GM19467 (cell line): ENCODE data around the gene CSGALNACT2.
"Not testable (repeated sequence)": the region's sequence is repeated elsewhere in the genome, so short reads cannot be mapped to it uniquely, and the experiment has no call there.

Experiments used
- ATAC-seq: cut with Tn5 transposase; IDR thresholded peaks from one replicate; pipeline ENCODE4 v1.9.1; 2021; ENCODE audit warnings: mild to moderate bottlenecking, moderate library complexity; ENCODE audit not compliant: unreplicated experiment

Gene CSGALNACT2

DNA sequence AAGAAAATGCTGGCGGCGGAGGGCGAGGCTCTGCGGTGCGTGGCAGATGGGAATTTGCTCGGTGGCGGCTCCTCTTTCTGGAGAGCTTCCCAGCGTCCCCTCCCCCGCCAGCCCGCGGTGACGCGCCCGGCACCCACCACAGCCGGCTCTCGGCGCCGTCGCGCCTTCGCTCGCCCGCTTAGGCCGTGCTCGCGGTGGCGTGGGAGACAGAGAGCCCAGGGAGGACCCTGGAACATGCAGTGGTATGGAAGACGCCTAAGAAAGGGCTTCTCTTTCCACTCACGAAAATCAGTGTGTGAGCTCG is 576 bp upstream of the CSGALNACT2 start:
- ATAC-seq: no peak

DNA sequence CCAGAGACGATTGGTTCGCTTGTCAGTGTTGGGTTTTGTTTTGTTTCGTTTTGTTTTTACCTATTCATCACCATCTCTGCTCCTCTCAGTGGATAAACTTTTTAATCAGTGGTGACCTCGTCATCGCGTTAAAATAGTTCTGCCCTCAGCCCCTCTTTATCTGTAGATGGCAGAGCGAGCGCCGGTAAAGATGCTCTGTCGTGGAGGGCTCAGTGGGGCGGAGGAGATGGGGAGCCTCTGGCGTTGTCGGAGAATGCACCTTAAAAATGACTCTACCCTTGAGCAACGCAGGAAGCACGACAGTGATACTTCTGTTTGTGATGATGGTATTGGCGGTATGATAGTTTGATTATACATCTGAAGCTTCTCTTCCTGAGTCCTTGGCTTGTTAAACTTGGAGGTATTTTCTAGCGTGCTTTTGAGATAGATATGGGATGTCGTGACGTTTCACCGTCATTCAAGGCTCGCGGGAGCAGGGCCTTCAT is 554 bp downstream of the CSGALNACT2 start:
- peak; percentile 32 for ATAC-seq

- no peak for ATAC-seq
Measured at GRCh38 chr10:43141421-43141820, 3.2 kb downstream of the CSGALNACT2 start.

DNA sequence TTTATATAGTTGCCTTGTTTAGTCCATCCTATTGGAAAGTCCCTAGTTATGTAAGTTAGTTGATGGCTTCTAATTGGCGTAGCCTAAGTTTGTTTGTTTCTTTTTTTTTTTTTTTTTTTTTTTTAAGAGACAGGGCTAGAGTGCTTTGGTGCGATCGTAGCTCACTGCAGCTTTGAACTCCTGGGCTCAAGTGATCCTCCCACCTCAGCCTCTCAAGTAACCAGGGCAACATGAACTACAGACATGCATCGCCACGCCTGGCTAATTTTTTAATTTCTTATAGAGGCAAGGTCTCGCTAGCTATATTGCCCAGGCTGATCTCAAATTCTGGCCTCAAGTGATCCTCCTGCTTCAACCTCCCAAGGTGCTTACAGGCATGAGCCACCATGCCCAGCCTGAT is 7.1 kb downstream of the CSGALNACT2 start:
- no peak for ATAC-seq

- ATAC-seq: not testable (repeated sequence)
Measured at GRCh38 chr10:43145936-43146335, 7.7 kb downstream of the CSGALNACT2 start.

DNA sequence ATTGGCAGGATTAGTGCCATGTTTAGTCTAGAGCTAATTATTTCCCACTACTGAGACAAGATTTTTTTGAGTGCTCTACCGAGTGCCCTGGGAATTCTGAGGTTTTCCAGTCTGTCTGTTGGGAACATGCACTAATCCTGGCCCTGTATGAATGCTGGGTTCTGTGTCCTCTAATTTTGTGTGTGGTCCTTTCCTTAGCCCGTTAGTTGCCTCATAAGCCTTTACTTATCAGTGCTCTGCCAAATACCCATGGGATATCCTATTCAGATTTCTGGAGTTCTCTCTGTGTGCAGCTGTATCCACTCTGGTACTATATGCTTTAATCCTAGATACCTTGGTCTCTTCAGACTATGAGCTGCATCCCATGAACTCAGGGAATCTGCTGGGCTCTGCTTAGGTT is 13.1 kb downstream of the CSGALNACT2 start:
- no peak for ATAC-seq

- ATAC-seq: no peak
Measured at GRCh38 chr10:43153901-43154300, 15.7 kb downstream of the CSGALNACT2 start.

DNA sequence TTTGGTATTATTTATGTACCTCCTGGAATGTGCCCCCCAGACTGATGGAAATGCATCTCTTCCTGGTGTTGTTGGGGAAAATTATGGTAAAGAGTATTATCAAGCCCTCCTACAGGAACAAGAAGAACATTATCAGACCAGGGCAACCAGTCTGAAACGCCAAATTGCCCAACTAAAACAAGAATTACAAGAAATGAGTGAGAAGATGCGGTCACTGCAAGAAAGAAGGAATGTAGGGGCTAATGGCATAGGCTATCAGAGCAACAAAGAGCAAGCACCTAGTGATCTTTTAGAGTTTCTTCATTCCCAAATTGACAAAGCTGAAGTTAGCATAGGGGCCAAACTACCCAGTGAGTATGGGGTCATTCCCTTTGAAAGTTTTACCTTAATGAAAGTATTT is 17.0 kb downstream of the CSGALNACT2 start:
- ATAC-seq: no peak

DNA sequence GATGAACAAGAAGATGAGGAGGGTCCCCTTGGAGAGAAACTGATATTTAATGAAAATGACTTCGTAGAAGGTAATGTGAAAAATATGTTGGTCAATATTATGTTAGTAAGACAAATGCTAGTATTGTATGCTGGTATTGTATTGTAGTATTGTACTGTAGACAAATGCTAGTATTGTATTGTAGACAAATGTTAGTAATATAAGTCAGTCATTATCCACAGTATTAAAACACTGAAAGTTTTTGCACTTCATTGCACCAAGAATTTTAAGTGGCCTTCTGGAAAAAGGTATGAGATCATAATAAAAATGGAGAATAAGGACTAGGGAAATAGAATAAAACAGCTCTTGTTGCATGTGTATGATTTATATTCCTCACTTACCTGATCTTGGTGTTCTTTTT is 17.5 kb downstream of the CSGALNACT2 start:
- ATAC-seq: no peak

GRCh38 chr10:43156590-43157341 is 18.5 kb downstream of the CSGALNACT2 start:
- no peak for ATAC-seq

DNA sequence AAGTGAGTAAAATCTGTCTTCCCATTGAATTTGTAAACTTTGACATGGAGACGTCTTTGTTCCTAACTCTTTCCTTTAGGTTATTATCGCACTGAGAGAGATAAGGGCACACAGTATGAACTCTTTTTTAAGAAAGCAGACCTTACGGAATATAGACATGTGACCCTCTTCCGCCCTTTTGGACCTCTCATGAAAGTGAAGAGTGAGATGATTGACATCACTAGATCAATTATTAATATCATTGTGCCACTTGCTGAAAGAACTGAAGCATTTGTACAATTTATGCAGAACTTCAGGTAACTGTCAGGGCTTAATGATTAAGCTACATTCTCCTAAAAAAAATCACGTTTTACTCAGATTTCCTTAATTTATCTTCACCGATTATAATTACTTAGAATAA is 20.4 kb downstream of the CSGALNACT2 start:
- ATAC-seq: no peak

GRCh38 chr10:43160046-43160920 is 22.0 kb downstream of the CSGALNACT2 start:
- peak; percentile 40 for ATAC-seq

GRCh38 chr10:43160921-43161255 is 22.6 kb downstream of the CSGALNACT2 start:
- ATAC-seq: peak; percentile 75

- ATAC-seq: no peak
Measured at GRCh38 chr10:43162604-43163003, 24.4 kb downstream of the CSGALNACT2 start.

- no peak for ATAC-seq
Measured at GRCh38 chr10:43166207-43166879, 28.1 kb downstream of the CSGALNACT2 start.

- ATAC-seq: peak; percentile 60
Measured at GRCh38 chr10:43166880-43167497, 28.7 kb downstream of the CSGALNACT2 start.

GRCh38 chr10:43167498-43167889 is 29.2 kb downstream of the CSGALNACT2 start:
- ATAC-seq: no peak

- ATAC-seq: no peak
Measured at GRCh38 chr10:43170491-43170890, 32.2 kb downstream of the CSGALNACT2 start.

DNA sequence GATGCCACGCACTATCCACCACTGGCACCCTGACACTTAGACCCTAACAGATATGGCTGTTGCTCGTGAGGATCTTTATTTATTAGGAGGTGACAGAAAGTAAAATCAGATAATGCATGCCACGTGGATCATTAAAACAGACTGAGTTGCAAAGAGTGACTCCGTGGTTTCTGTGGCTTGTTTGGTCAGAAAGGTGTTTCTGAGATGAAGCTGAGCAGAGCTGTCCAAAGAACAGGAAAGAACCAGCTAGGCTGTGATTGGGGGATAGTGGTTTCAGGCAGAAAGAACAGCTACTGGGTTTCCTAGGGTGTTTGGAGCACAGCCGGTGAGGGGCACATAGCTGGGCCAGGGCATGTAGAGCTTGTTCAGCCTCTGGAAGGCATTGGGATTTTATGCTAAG is 34.4 kb downstream of the CSGALNACT2 start:
- no peak for ATAC-seq

GRCh38 chr10:43173120-43173519 is 34.9 kb downstream of the CSGALNACT2 start:
- no peak for ATAC-seq

DNA sequence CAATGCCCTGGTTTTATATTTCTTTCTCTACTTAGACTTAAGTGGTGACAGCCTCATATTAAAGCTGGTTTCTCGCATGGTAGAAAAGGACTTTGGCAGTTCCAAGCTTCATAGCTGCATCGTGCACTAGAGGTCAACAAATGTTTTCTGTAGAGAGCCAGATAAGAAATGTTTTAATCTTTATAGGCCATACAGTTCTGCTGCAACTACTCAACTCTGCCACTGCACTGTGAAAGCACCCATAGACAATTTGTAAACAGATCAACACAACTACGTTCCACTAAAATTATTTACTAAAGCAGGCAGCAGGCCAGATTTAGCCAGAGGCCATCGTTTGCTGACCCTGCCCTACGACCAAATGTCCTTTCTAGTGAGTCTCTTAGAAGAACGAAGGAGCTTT is 36.7 kb downstream of the CSGALNACT2 start:
- ATAC-seq: no peak
